ENCODE results near the gene DIAPH1.

DIAPH1 gene

DNA sequence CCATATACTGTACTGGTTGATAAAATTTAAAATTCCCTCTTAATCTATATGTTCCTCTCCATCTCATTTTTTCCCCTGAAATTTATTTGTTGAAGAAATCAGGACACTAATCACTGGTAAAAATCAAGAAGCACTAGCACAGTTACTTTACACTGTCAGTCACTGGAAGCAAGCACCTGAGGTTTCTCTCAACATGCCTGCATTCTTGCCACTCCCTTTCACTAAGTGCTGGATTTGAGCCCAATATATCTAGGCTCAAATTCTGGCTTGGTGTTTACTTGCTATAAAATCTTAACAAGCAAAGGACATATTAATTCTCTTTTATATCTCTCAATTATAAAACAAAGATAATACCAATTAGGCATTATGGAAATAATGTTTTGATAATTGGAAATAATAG, 58.6 kb downstream of the DIAPH1 start:
- DNase-seq, result no peak

DNA sequence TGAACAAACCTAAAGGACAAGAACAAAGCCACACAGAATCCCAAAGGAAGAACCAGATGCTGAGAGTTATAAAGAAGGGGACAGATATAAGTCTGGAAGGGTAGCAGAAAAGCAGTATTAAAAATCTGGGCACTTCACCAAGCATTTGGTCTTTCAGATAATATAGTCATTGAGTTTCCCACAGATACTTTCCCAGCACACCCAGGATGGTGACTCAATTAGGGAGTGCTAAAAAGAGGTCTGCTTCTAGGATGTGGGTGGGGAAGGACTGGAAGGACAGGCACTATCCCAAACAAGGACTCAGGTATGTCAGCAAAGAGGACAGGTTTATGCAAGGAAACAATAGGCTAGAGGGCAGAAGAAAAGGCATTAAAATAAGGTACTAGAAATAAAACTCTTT, 59.3 kb downstream of the DIAPH1 start:
- DNase-seq, result no peak

DNA sequence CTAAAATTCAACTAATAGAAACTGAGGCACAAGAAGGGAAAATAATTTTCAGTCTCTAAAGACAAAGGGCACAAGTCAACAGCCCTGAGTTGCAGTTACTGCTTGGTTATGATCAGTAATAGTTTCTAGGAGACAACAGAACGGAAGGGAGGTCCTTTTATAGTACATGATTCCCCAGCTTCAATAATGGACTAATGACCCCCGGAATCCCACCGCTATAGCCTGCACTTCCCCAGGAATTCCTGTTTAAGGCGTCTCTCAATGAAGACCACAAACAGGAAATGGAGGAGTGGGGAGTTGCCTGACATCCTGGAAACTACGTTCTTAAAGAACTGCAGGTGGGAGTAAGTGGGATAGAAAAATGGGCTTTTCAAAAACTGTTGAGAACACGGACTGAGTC, 60.6 kb downstream of the DIAPH1 start:
- DNase-seq, result no peak

DNA sequence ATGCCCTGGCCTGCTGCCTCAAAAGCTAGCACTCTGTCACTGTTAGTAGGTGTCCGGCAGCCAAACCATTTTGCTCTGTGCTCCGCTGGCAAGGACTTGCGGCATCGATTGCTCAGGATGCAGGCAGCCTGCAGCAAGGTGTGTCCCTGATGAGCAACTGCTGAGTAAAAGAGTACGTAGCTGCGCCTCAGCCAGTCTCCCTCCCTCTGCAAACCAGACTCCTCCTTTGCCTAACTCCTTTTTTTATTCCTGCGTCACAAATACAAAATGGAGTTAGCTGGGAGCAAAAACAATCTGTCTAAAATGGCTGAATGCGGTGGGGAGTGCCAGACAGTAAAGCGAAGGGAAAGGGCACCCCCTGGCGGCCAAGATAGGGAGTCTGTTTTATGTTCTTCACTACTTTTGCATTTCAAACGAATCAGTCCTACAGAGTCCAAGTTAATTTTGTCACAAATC, 61.1 kb downstream of the DIAPH1 start:
- no peak for DNase-seq

DNA sequence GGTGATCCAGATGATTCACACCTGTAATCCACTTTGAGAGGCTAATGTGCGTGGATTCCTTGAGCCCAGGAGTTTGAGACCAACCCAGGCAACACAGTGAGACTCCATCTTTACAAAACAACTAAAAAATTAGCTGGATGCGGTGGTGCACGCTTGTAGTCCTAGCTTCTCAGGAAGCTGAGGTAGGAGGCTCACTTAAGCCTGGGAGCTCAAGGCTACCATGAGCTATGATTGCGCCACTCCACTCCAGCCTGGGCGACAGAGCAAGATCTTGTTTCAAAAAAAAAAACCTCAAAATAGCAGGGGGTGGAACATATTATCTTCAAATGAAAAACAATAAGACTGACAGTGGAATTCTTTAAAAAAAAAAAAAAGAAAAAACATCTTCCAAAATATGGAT, 70.9 kb downstream of the DIAPH1 start:
- no peak for DNase-seq

DNA sequence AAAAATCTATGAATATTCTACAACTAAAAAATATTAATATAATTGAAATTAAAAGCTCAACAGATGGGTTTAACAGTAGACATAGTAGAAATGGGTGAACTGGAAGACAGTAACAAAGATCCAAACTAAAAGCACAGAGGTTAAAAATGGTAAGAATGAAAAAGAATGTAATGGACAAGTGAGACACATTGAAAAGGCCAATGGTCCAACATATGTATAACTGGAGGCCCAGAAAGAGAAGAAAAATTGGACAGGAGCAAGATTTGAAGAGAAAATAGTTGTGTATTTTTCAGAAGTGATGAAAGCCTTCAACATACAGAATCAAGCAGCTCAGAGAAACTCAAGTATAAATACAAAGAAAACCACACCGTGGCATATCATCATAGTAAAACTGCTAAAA, 71.3 kb downstream of the DIAPH1 start:
- DNase-seq, result no peak

DNA sequence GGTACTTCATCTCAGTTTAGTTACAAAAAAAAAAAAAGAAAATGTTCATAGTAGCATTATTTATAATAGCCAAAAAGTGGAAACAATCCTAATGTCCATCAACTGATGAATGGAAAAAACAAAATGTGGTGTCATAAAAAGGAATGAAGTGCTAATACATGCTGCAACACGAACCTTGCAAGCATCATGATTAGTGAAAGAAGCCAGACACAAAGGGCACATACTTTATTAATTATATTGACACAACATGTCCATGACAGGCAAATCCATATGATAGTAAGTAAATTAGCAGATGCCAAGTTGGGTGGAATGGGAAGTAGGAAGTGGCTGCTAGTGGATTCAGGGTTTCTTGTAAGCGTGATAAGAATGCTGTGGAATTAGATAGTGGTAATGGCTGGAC, 75.7 kb downstream of the DIAPH1 start:
- DNase-seq, result no peak

DNA sequence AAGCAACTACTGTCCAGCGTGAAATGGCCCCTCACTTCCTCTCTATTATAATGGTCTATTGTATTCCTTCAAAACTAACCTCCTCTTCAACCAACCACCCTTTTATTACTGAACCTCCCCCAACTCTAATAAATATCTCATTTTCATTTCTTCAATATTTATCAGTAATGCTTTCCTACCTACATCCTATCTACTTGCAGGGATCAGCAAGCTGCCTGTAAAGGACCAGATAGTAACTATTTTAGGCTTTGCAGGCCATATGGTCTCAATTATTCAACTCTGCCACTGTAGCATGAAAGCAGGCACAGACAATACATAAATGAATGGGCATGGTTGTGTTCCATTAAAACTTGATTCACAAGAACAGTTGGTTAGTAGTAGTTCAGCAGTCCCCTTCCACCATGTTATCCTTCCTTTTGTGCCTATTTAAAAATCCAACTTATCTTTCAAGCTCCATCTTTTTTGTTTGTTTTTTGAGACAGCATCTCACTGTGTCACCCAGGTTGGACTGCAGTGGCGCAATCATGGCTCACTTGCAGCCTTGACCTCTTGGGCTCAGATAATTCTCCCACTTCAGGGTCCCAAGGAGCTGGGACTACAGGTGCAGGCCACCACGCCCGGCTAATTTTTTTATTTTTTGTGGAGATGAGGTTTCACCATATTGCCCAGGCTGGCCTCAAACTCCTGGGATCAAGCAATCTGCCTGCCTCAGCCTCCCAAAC, 84.1 kb downstream of the DIAPH1 start:
- DNase-seq, result no peak

DNA sequence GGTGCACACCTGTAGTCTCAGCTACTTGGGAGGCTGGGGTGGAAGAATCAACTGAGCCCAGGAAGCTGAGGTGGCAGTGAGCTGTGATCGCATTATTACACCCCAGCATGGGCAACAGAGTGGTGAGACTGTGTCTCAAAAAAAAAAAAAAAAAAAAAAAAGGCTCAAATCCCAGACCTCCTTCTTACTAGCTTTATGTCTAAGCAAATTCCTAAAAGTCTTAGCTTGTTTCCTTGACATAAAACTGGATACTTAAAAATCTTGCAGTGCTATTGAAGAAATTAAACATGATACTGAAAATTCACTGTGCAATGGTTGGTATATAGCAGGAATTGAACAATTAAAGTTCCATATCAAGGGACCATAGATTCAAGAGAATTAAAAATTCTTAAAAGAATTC, 84.9 kb downstream of the DIAPH1 start:
- no peak for DNase-seq

DNA sequence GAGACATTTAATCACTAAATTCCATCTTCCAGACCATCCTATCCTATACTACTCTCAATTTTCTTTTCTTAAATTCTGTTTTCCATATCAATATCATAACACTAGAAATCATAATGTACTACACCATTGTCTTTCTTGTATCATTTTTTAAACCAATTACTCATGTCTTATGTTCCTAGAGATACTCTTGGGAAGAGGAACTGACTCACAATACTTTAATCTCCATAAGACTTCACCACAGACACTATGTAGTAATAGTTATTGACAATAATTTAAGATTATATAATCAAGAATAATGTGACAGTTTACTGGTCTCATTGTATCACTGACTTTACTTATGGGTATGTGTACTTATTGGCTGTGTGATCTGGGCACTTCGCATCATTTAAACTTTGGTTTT, 86.1 kb downstream of the DIAPH1 start:
- no peak for DNase-seq

DNA sequence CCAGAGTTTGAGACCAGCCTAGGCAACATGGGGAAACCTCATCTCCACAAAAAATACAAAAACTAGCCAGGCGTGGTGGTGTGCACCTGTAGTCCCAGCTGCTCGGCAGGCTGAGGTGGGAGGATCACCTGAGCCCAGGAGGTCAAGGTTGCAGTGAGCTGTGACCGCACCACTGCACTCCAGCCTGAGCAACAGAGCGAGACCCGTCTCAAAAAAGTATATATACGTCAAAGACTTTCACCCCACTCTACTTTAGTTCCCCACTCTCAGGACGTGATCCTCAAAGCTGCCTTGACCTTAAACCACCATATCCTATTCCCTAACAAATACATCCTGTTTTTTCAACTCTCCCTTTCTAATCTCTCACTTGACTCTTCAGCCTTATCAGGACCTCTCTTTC, 88.9 kb downstream of the DIAPH1 start:
- no peak for DNase-seq

DNA sequence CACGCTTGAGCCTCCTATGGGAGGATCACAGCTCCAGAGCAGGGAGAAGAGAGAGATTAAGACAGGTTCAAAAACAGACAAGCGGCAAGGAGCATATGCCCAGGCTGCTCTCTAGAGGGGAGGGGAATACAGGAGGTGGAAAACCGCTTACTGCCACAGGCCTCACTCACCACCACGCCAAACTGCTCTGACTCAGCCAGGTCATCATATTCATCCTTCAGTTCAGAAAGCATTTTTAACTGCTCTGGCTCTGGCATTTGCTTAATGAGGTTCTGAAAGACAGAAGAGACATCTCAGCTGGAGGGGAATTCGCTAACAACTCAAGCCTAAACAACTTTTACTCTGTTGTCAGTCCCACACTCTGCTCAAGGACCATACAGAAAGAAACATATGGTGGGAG, 89.8 kb downstream of the DIAPH1 start:
- no peak for DNase-seq

DNA sequence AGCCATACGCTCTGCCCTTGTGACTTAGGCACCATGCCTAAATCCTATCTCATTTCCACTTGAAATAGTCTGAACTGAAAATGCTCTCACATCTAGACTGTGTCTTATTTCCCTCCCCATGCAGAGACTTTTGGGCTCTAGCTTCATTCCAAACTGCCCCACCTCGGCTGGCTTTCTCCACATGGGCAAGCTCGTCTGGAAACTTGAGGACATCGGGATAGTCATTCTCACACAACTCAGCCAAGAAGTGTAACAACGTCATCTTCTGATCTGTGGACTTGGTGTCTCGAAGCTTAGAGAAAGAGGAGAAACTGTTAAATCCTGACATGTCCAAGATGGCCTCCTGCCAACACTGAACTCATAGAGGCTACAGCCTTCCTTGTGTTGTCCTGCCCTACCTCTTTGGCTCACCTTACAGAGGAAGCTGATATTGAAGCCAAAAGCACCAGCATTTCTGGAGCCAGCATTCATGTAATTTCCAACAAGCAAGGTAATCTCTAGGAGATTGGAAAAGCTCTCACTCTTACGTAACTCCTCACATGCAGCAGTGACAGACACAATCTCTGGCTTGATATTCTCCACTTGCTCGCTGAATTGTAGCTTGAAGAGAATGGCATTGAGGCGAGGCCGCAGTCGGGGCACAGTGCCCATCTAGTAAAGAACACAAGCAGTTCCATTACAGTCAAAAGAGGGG, 90.4 kb downstream of the DIAPH1 start:
- no peak for DNase-seq

DNA sequence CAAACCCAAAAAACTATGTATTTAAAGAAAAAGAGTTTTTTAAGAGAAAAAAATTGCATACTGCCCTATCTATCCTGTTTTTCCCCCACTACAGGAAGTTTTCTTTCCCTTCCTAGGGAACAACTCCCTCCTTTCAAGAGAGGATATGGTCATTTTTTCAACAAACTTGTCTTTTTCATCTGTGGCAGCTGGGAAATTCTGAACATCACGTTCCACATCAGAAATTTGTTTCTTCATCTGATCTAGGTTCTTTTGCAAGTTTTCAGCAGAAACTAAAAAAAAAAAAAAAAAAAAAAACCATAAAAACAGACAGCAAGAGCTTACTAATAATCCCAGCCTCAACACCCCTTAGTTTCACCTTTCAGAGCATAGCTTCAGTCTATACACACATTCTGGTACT, 91.4 kb downstream of the DIAPH1 start:
- DNase-seq, result no peak

DNA sequence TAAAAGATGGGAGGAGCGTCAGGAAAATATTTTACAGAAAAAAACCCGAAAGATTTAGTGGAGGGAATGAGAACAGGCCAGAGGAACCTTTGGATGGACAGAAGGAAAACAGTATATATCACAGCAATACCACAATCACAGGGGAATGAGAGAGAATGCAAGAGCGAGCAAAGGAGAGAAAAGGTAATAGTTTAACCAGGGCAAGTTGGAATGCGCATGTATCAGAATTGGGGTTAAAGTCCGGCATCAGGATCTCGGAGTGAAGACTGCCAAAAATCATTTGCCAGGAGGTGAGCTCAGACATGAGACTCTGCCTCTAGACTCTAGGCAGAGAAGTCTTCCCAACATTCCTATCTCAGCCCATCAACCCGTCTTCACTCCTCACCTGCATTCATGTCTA, 93.1 kb downstream of the DIAPH1 start:
- DNase-seq, result no peak

DNA sequence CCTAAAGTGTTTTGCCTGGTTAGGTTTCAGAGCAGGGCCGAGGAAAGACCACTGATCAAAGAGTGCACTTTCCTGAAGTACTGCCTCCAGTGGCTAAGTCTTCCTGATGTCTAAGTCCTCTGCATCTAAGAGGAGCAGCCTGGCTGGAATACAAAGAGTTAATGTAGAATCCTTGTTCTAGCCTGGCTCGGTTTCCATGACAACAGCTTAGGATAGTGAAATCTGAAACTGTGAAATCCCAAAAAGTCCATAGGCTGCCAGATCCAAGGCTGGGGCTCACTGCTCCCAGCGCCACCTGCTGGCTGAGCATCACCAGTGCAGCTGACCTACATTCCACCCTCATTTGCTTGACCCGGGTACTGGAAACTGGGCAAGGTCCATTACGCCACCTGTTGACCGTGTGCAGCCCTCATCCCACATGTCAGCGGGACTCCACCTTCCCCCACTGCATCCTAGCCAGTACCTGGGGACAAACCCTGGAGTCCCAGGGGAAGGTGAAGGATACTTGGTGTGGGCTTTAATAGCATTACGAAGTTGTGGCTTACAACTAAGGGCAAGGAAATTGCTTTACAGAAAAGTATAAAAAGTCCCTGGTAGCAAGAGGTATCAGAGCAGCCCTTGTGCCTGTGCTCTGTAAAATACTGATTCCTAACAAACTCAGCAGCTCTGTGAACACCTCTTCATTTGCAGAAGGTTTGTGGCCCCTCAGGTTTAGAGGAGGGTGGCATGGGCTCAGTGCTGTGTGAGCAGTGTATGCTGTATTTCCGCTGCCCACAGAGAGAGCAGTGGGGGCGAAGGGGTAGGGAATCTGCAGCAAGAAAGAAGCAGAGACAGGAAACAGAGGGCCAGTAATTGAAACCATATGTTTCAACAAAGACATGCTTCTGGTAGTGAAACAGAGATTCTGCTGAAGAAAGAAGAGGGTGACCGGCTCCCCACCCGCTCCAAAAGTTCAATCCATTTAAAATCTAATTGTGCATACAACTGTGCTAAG, 93.9 kb downstream of the DIAPH1 start:
- DNase-seq, result peak; percentile 6

DNA sequence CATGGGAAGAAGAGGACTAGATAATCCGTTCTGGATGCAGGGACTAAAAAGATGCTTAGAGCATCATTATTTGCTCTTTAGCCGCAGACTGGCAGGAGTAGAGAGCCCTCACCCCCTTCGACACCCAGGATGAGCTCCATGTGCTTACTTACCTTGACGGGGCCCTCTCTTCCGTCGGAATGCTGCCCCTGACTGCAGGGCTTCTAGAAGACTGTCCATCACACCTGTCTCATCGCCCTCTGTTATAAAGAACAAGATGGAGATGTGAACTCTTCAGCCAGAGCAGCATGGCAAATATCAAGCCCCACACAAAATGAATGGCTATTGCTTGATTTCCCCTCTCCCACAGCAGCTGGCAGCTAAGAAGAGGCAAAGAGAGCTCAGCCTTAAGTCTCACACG, 94.8 kb downstream of the DIAPH1 start:
- no peak for DNase-seq

DNA sequence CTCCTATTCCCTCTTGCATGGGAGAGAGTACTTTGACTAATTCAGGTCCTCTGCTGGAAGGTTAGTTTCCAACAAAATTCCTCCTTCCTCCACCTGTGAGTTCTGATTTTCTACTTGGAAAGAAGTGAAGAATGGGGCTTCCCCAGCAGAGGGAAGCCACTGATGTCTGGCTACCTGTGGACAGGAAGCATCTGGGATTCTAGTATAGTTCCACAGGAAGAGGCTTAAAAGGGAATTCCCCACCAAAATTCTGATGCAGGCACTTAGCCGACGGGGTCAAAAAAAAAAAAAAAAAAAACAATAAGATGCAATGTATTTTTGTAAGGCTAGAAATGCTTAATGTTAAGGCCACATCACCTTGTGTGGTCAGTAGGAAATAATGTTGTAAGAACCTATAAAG, 96.5 kb downstream of the DIAPH1 start:
- DNase-seq, result no peak

DNA sequence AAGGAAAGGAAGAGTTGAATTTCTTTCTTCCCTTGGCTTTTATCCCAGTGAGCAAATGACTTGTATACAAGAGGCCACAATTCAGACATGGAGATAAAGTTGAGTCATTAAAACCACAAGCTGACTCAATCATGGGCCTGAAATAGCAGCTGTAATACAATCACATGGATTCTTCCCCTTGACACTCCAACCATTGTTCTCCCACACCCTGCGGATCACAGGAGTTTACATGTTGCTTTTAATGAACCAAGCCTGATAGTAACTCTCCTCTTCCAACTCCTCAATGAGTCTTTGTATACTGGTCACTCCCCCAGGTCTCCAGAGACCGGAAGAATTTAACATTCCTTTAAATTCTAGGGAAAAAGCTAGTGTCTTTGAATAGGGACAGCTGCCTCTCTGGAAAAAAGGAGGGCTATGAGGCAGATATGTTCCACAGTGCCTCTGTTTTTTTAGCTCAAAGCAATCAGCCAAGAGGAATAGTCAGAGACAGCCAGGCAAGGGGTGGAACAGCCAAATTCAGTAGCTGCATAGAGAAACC, 97.5 kb downstream of the DIAPH1 start:
- no peak for DNase-seq

DNA sequence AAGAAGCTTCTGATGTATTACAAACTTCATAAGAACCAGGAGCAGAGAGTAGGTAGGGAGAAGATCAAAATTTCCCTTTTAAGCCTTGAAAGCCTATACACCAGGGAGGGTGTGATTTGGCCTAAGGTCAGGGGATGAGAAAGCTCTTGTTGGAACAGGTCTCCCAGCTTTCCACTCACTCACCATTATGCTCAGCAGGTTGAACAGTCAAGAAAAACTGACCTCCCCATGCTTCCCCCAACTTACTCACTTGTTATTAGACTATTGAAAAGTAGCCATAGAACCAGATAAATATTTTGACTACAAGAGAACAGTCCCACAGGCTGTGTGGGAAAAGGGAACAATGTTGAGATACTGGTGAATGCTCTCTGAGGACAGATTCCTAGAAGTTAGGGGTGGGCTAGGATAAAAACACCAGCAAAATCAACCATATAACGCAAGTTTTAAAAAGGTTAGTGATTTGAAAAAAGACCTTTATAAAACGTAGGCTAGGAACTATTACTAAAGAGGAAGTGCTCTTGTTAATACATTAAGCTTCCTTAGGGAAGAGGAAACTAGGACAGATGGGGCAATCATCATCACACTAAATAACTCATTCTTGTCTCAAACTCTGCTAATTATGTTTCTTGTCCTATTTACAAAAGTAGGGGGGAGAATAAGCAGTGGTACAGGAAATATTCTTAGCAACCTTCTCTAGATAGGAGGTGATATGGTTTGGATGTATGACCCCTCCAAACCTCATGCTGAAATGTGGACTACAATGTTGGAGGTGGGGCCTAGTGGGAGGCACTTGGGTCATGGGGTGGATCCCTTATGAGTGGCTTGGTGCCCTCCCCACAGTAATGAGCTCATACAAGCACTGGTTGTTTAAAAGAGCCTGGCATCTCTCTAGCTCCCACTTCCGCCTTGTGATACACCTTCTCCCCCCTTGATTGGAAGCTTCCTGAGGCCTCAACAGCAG, 98.9 kb downstream of the DIAPH1 start:
- no peak for DNase-seq

DNA sequence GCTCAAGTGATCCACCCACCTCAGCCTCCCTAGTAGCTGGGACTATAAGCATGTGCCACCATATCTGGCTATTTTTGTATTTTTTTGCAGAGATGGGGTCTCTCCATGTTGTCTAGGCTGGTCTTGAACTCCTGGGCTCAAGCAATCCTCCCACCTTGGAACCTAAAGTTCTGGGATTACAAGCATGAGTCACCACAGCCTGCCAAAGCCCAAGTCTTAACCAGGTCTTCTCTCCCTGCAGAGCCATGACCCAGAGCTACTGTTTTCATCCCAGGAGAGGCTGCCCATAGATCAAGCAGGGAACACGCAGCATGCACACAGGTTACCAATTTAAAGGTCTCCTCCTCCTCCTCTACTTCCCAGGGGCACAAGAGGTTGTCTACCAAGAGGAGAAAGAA, 100.2 kb downstream of the DIAPH1 start:
- no peak for DNase-seq

Measured in NCI-H1417 treated with DMSO at 0.1 percent for 48 hours (cell line).